K562 (cell line): ENCODE results near the gene TAAR2. TPM values are rescaled to one million over a fixed set of nuclear protein-coding genes. Genes with fewer than 3 reads are reported as not detected.

ENCODE experiments used
- CTCFL ChIP-seq: IDR thresholded peaks from 2 replicates; pipeline ENCODE4 v1.6.1; 2011; ENCODE audit warnings: borderline replicate concordance, low read depth, mild to moderate bottlenecking, moderate library complexity, low read length; ENCODE audit not compliant: insufficient read depth, poor library complexity, severe bottlenecking
- RAD21 ChIP-seq, 2 experiments: fragments of 250-450 bp in 1 of 2; fragments of 450-650 bp in 1 of 2; sonication (Bioruptor Pico) in 1 of 2; formaldehyde crosslinking in 1 of 2; IDR thresholded peaks in 1 of 2; conservative IDR thresholded peaks in 1 of 2; 2 replicates each; pipeline versions ENCODE4 v1.4.0 to v1.8.0; 2020 to 2022; ENCODE audit warnings: mild to moderate bottlenecking in 2 of 2, moderate library complexity in 1 of 2
- SRSF3 ChIP-seq: fragments of 200-400 bp; formaldehyde crosslinking; IDR thresholded peaks from 2 replicates; pipeline ENCODE4 v1.6.1; 2016; ENCODE audit warnings: mild to moderate bottlenecking, low read length, moderate library complexity; ENCODE audit not compliant: insufficient read depth
- TFE3 ChIP-seq: fragments of 450-650 bp; formaldehyde crosslinking; IDR thresholded peaks from 2 replicates; pipeline ENCODE4 v1.4.0; 2020; ENCODE audit warnings: mild to moderate bottlenecking, mixed read lengths
- ZNF512 ChIP-seq: IDR thresholded peaks from 2 replicates; pipeline ENCODE4 v1.6.1; 2016; ENCODE audit warnings: missing genetic modification characterization, missing compliant biosample characterization
- polyA plus RNA-seq, 8 experiments: library from polyadenylated mRNA; depleted of rRNA in 4 of 8; stranded (reverse) in 5 of 8; unstranded in 3 of 8; fragments of >200 nt; fragmentation: Nextera tagmentation in 2 of 8; fragmentation: Illumina TruSeq in 1 of 8; extraction: Ambion mirVana in 2 of 8; extraction: Trizol in 1 of 8; gene quantifications; 2 replicates each; pipeline versions ENCODE4 v1.2.1 to v1.2.3, GENCODE V29; 2011 to 2014; ENCODE audit warnings: inconsistent platforms in 1 of 8, missing spikeins in 1 of 8
- total RNA-seq, 7 experiments: library from RNA; depleted of rRNA in 6 of 7; stranded (reverse); fragments of >200 nt in 6 of 7; fragmentation: Illumina TruSeq in 2 of 7; extraction: Trizol in 2 of 7; gene quantifications; 2 replicates each; pipeline versions ENCODE4 v1.2.1 to v1.2.3, GENCODE V29; 2011 to 2021; ENCODE audit warnings: low replicate concordance in 1 of 7

TAAR2 gene
- total and polyA plus RNA-seq, 9 of the 15 experiments (the other 6 are each of a cell fraction or from before 2014, with no cell fraction given), result not detected

GRCh38 chr6:132669690-132670291, 45.7 kb upstream of the TAAR2 start (continued):
- TF ChIP-seq TFE3 (CRISPR knock-in tag), result no peak
- no peak for TF ChIP-seq CTCFL
- peak; percentile 57 to 68 for TF ChIP-seq RAD21 (CRISPR knock-in tag; conservative IDR thresholded peaks at IDR 0.05 in 1 of 2, IDR thresholded peaks at IDR 0.05 in 1 of 2)
- no peak for TF ChIP-seq SRSF3
- peak; percentile 83 for TF ChIP-seq ZNF512 (tag)
